GM21619 (cell line): ENCODE measurements around the gene PACSIN1.

Experiments
- ATAC-seq: cut with Tn5 transposase; IDR thresholded peaks from one replicate; pipeline ENCODE4 v1.9.1; 2021; ENCODE audit not compliant: unreplicated experiment

PACSIN1 gene

DNA sequence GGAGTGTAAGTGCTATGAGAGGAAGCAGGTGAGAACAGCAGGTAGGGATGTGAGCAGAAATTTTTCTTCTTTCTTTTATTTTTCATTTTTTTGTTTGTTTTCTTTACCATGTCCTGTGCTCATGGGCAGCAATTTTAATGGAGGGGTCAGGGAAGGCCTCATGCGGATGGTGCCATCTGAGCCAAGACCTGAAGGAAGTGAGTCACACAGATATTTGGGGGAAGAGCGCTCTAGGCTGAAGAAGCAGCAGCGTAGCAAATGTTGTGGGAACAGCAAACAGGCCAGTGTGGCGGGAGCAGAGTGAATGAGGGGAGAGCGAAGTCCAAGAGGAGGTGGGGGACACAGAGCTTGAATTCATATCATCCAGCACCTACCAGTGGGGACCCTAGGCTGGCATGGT lies 77.5 kb downstream of the PACSIN1 start:
- ATAC-seq, result no peak

DNA sequence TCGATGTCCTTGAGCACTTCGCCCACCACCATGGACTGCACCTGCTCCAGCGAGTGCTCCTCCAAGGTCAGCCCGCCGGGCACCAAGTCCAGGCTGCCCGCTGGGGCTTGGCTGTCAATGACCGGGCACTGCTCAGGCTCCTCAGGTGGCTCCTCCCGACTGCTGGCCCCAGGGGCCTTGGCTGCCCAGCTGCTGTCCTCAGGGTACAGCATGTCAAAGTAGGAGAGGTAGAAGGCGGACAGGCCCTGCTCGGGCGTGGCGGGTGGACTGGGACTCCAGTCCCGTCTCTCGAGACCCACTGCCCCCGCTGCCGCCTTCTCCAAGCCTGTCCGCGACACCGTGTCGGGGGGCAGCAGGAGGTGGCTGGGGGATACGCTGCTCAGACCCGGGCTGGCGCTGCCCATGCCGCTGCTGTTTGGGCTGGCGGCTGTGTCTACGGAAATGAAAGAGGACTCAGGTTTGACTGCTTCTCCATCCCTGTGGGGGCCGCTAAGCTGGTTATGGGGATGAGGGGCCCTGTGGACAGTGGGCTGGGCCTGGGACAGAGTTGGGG lies 78.3 kb downstream of the PACSIN1 start:
- ATAC-seq, result no peak

DNA sequence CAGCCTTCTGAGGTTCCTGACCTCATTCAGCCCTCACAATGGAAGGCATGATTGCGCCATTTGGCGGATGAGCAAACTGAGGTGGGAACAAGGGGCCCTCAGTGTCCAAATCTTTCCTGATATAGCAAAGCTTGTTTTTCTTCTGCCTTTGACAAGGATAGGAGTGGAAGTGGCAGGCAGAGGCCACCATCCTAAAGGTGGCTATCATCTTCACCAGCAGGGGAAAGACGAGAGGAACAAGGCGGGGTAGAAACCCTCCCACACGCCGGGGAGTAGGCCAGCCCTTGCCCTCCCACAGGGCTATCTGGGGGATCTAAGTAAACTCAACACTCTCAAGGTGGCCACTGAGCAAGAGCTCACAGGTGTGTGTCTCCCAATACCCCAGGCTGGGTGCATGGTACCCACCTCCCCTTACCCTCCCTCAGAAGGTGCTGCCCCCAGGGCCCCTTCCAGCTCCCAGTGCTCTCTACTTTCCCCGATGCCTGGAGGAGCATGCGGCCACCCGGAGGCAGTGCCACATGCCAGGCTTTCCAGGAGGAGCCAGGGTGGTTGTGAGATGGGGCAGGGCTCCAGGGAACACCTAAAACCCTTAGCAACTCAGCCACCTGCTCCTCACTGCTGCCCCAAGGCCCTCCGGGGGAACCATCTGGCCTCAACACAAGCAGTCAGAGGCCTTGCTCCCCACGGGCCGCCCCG lies 79.0 kb downstream of the PACSIN1 start:
- no peak for ATAC-seq

DNA sequence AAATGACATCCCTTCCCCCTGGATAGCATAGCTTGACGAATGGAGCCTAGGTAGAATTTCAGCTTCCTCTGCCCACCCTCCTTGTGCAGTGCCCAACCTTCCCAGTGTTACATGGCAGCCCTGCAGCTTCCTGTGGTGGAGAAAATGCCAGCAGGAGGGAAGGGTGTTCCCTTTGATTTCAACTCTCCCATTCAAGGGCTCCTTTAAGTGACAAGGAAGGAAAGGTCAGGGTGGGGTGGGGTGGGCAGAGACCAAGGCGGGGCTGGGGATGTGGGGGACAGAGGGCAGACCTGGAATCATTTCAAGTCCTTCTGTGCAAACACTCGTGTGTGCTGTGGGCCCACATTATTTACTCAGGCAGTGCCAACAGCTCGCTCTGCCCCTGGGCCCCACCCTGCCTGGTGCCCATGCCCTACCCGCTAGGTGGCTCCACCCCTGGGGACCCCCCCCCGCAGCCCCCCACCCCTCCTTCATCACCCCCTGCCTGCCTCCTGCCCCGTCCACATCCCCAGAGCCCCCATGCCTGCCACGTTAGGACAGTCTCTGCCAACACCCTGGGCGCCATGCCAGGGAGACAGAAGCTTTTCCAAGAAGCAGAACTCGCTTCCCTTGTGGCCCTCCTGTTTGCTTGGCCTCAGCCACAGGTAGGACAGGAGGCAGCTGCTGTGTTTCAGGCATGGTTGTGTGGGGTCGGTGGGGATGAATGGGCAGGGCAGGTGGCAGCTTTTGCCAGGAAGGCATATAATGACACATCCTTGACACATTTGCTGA lies 80.9 kb downstream of the PACSIN1 start:
- no peak for ATAC-seq

DNA sequence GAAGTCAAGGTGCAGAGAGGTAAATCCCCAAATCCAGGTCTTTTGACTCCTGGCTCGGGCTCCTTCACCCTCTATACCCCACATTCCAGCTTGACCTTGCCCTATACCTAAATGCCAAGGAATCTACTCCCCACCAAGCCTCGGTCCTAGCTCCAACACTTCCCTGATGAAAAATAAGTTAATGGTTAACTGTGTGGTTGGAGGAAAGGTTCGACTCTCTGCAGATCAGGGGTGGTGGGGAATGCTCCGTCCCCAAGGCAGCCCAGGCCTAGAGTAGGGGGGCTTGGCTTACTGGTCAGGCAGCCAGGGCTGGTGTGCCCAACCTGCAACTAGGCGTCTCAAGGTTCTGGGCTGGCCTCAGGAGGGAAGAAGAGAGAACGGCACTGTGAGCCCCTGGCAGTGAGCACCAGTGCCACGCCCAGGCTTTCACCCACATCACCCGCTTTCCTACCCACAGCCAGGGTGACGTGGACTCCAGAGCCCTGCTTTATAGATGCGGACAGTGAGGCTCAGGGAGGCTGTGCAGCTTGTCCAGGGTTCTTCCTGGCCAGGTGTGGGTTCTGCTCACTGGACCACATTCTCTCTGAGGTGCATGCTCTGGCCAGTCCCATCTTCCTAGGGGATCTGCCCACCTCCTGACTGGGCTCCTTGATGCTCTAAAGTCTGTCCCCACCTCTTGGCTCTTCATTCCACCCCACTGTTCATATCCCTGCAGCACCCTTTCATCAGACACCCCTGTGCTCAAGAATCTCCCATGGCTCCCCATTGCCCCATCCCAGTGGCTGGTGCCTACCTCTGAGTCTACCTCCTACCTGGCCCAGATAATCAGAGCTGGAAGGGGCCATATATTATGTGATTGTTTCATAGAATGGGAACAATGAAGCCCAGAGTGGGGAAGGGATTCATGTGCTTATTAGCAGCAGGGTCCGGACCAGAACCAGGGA lies 82.1 kb downstream of the PACSIN1 start:
- no peak for ATAC-seq

DNA sequence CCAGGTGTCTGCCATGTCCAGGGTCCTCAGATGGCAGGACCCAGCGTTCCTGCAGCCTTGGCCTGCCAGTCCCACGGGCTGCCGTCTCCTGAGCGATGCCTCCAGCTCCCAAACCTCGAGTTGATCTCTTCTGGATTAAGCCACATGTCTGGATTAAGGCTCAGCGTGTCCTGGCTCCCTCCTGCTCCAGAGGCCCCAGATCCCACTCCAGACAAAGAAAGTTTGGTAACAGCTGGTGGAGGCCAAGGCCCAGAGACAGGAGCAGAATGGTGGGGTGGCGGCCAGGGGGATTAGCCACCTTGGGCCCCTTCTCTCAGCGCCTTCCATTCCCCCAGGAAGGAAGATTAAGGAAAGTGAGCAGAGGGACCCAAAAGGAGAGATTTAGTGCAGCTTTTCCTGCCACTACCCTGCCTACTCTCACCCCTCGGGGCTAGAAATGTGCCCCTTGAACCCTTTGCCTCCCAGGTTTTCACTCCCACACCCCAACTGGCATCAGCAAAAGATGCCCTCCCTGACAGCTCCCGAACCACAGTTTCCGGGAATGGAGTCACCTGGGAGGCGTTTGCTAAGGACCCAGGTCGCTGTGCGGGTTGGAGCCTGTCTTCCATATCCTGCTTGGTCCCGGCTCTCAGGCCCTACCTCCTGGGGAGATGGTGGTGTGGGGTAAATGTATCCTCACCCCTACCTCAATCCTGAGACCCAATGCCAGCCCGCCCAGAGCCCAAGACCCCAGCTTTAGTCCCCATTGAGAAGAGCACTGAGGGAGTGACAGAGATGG lies 83.3 kb downstream of the PACSIN1 start:
- ATAC-seq, result no peak

DNA sequence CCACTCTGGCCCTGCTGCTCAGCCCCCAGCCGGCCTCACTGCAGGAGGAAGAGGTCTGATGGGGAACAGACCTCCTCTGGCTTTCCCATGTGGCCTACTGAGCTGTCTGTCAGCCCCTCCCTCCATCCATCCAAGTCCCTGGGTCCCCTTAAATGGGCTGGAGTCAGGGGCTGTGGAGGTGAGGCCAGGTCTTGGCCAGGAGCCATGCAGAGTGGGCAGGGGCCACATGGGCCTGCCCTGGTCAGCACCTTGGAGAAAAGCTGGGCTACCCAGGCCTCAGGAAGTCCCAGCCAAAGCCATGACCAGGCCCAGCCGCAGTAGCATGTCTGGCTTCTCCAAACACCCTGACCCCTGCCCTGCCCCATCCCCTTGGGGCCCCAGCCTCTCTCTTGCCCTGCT lies 83.9 kb downstream of the PACSIN1 start:
- no peak for ATAC-seq

DNA sequence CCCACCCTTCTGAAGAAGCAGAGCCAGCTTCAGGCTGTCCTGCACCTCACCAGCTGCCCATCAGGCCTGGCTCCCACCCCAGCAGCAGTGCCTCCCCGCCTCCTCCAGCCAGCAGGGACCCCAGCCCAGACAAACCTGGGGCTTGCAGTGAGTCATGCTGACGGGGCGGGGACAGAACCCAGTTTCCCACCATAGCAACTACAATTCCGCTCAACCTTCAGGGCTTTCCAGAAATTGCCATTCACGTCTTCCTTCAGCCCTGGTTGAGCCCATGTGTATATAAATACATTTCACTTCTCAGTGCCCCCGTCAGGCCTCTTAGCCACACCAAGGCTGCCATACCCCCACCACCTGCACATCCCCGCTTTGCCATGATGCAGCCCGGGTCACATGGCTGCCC lies 85.8 kb downstream of the PACSIN1 start:
- ATAC-seq, result no peak

DNA sequence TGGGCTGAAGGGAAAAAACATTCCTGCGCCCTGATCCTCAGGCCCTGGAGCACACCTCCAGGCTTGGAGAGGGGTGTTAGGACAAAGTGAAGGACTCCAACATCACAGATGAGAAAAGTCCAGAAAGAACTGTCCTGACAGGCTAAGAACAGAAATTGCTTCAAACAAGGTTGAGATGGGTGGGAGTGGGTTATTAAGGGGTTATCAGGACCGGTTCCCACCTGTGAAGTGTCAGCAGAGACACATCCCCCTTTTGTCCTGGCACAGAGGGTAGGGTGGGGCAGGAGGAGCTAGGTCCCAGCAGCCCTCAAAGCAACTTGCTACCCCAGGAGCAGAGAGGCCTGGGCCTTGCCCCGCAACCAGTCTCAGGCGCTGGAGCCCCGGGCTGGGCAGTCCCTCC lies 86.7 kb downstream of the PACSIN1 start:
- ATAC-seq, result no peak

DNA sequence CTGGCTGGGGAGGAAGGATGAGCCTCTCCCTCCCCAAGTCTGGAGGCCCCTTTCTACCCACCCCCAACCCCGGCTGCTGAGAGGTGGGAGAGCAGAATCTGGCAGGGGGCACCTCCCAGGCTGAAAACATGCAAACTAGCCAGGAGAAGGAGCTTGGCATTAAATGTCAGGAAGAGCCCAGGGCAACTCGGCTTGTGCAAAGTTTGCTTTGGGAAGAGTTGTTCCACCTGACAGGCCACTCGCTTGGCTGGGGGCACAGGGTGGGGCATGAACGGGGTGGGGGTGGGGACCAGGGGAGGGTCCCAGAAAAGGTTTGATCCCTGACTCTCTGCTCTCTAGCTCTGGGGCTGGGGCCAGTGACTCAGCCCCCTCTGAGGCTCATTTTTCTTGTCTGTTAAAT lies 87.3 kb downstream of the PACSIN1 start:
- ATAC-seq, result no peak

DNA sequence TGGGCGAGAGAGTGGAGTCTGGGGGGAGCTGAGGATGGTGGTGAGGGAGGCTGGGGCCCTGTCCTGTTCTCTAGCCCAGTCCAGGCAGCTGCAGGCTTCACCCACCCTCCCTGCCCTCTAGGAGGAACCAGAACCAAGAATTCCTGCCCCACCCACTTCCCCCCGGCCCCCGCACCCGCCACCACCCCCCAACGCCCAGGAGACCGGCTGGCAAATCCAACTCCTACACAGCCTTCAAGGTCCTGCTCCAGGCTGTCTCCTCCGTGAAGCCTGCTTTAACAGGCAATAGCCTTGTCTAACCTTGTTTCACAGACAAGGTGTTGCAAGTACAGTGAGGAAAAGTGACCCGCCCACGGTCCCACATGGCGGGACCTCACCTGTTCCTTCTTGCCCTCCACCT lies 87.9 kb downstream of the PACSIN1 start:
- no peak for ATAC-seq

DNA sequence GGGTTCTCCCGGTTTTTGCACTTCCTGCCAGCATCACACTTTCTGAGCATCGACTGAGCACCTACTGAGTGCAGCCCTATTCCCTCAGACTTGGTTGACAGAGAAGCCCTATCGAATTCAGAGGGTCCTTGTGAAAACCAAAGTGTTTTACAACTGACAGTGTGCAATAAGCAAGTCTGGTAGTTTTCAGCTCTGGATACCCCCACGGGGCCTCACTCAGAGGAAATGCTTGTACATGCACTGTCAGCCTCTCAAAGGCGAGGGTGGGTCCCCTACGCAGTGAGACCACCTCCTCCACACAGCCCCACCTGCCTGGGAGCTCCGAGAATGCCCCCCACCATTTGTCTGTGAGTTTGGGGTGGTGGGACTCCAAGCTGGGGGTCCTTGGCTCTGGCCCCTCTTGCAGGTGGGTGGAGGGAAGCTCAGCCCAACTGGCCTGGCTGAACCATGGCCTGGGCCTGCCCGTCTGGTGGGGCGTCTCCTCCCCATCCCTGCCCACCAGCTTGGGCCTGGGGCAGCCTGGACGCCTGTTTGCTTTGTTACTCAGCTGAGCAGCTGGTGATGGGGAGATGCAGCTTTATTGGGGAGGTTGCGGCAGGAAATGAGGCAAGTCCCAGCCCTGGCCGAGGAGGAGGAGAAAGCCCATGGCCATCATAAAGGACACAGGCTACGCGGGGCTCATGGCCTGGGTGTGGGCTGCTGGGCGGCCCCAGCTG lies 88.6 kb downstream of the PACSIN1 start:
- ATAC-seq, result no peak

DNA sequence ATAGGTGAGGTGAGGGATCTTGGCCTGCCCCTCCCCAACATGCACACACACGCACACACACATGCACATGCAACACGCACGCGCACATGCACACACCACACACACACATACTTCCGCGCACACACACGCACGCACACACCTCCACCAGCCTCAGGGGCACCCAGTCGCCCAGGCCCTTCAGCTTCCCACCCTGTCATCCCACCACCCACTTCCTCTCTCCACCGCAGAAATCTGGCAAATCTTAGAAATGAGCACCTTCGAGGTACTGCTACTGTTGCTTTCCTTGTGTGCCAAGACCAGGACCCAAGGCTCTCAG lies 89.1 kb downstream of the PACSIN1 start:
- no peak for ATAC-seq

DNA sequence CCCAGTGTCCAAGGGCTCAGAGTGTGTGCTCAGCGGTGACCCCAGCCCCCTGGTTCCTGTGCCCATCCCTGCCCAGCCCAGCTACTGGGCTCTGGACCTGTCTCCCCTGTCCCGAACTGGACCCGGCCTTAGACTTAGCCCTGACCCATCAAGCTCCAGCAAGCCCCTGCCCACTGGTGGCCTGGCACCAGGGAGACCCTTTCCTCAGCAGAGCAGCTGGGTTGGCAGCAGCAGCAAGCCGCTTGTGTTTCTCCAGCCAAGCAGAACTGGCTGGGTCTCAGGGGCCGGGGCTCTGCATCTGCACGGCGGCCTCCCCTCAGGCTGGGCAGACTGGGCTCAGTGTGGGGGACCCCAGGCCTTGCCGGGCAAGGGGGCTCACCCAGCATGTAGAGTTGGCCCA lies 89.5 kb downstream of the PACSIN1 start:
- no peak for ATAC-seq

DNA sequence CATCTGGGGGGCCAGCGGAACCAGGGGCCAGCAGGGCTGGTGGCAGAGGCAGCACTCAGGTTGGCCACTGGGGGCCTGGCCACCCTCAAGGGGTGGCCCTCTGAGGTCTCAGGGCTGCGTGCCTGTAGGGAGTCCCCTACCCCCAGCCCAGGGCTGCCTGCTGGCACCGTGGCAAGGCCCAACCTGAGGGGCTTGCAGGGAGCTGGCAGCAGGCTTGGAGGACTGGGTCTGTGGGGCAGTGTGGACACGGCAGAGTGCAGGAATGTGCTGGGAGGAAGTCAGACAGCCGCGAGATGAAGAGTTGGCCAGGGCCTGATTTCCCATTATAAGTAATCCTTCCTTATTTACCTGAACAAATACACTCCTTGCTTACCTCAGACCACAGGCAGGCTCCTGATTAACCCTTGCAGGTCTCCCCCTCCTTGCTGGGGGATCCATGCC lies 90.2 kb downstream of the PACSIN1 start, which contains the start of gene SPDEF:
Gene SPDEF, minus strand, starts transcription at position 299 of the 441 bp plus-strand sequence. CDS start 11,874 bp downstream, outside the sequence.
- ATAC-seq, result no peak

DNA sequence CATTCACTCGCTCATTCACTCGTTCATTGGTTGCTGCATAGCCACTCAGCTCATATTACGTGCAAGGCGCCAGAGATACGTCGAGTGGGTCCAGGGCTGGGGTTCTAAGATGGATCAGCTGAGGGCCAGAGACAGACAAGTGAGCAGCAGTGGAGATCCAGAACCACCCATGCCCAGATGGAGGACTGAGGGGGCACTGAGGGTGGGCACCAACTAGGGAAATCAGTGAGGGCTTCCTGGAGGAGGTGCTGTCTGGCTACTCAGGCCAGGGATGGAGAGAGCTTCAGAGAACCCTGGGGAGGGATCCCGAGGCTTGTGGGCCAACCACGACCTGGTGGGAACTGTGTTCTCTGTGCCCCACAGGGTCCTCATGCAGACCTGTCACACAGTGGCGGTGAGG lies 90.6 kb downstream of the PACSIN1 start:
- ATAC-seq, result no peak

DNA sequence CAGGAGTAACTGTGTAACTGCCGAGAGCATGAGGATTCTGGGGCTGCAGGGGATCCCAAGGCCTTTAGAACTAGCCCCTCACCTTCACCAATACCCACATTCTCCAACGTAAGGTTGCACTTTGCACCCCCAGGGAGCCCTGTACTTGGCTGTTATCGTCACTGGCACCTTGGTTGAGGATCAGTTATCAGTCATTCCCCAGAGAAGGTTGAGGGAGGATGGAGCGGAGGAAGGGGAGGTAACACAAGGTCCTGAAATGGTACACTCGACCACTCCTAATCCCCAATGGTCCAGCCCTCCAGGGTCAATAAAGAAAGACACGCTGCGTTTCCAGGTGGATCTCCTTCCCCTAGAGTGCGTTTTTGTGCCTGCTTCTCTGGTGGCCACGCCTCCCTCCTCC lies 91.4 kb downstream of the PACSIN1 start:
- no peak for ATAC-seq

DNA sequence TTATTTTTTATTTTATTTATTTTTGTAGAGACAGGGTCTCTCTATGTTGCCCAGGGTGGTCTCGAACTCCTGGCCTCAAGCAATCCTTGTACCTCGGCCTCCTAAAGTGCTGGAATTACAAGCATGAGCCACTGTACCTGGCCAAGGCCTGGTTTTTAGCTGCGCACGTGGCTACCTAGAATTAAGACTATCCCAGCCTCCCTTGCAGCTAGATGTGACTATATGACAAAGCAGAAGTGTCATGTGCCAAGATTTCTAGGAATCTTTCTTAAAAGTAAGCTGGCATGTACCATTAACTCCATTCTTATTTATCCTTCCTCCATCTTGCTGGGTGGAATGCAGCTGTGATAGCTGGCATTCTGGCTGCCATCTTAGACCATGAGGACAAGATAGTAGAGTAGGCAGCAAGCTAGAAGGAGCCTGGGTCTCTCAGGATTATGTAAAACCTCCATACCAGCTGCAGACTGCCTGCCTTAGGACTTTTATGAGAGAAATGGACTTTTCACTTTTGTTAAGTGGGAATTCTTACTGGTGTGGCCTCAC lies 92.4 kb downstream of the PACSIN1 start:
- ATAC-seq, result no peak

DNA sequence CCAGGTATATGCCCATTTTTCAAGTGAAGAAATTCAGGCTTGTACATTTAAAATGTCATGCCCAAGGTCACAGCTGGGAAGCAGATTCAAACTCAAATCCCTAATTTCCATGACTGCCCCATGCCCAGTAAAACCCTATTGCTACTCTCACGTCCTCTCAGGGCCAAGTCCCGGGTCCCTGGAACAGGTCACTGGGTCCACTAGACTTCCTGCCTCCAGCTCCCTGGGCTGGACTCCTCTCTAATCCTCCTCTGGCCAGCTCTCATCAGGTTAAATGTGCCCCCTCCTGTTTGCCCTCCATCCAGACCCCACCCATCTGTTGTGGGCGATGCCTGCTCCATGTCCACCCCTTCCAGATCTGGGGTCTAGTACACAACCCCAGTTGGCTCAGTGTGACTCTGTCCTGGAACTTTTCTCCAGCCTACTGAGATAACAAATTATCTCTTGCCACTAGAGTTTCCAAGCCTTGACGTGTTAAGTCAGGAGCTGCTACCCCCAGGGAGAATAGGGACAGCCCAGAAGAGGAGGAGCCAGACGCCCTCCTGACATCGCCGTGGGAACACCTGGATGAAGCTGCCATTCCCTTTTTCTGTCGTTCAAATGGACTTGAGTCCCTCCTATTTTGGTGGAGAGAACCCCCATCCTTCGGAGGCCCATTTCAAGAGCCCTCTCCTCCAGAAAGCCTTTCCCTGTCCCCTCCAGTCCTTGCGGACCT lies 93.9 kb downstream of the PACSIN1 start:
- ATAC-seq, result no peak
